Measurements from ENCODE around the gene PI4KB. TPM values are rescaled to one million over a fixed set of nuclear protein-coding genes. Genes with fewer than 3 reads are reported as not detected.
"Not testable (repeated sequence)": the region's sequence is repeated elsewhere in the genome, so short reads cannot be mapped to it uniquely, and the experiment has no call there.

PI4KB gene
- polyA plus RNA-seq, 4 donors = 30.3 to 52.5 (median 33.8) TPM

GRCh38 chr1:151350323-151350722 lies 23.1 kb upstream of the PI4KB start:
- Histone ChIP-seq H3K9me3 (ENCODE audit: control insufficient read depth in 2 of 2, insufficient read depth in 1 of 2, low read depth in 1 of 2, low read length in 1 of 2) (peaks cover 0 to 17% of the 10 kb centered on the region in 2 donors), H3K4me1 (ENCODE audit: control insufficient read depth in 3 of 3, insufficient read depth in 2 of 3, low read depth in 1 of 3, low read length in 2 of 3) (peaks cover 4 to 15% (median 8%) of the 10 kb centered on the region in 3 donors)
- not testable (repeated sequence) for DNase-seq; H3K27me3 ChIP-seq (ENCODE audit: control insufficient read depth in 3 of 3, insufficient read depth in 3 of 3, low read length in 3 of 3); H3K4me3 ChIP-seq (ENCODE audit: low read depth in 1 of 3, low read length in 3 of 3); FAIRE-seq; H3K27ac ChIP-seq (ENCODE audit: low read depth in 1 of 3, low read length in 2 of 3); H3K36me3 ChIP-seq (ENCODE audit: control insufficient read depth in 3 of 3, insufficient read depth in 2 of 3, low read depth in 1 of 3, low read length in 3 of 3)
- WGBS, 3 donors = 93 to 98% (median 96%) methylated on average over 9 of the region's 9 CpGs

DNA sequence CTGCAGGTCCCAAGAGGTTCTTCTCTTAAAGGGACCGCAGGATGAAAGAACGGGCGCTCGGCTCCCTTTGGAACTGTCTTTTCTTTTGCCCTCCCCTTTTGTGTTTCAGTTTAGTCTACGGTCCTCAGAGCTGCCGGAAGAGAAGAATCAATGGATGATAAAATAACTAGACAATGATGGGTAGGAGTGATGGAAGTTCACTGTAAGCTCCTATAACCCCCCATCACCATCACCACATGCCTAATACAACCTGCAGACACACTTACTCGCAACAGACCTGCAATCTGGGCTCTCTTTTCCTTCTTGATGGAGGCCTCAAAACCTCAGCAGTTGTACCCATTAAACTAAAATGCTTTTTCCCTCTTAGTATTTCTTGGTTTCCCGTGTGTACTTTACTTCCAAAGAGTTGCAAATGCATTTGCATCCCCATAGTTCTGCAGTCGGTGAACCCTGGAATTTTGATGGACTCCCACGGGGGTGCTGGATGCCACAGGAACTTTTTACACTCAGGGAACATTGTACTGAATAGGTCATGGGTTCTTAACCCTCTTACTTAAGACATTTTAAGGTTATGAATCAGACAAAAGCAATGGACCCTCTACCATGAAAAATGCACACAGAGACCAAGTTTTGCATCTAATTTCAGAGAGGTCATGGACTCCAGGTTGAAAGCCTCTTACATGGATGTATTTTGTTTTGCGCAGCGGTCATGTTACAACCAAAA lies 20.5 kb upstream of the PI4KB start:
- H3K9me3 ChIP-seq (ENCODE audit: control insufficient read depth in 2 of 2, insufficient read depth in 1 of 2, low read depth in 1 of 2, low read length in 1 of 2) = peaks cover 0 to 14% of the 10 kb centered on the region in 2 donors
- peaks cover 4 to 15% (median 8%) of the 10 kb centered on the region in 3 donors for H3K4me1 ChIP-seq (ENCODE audit: control insufficient read depth in 3 of 3, insufficient read depth in 2 of 3, low read depth in 1 of 3, low read length in 2 of 3)
- DNase-seq (no peak), FAIRE-seq (no peak)
- H3K36me3 ChIP-seq (ENCODE audit: control insufficient read depth in 3 of 3, insufficient read depth in 2 of 3, low read depth in 1 of 3, low read length in 3 of 3) = peaks cover 4 to 25% (median 11%) of the 10 kb centered on the region in 3 donors
- peak overlapping the region; percentile 65 to 95 (median 86) for H3K27ac ChIP-seq (ENCODE audit: low read depth in 1 of 3, low read length in 2 of 3)
- no peaks in the 10 kb centered on the region for H3K27me3 ChIP-seq (ENCODE audit: control insufficient read depth in 3 of 3, insufficient read depth in 3 of 3, low read length in 3 of 3)
- H3K4me3 ChIP-seq (ENCODE audit: low read depth in 1 of 3, low read length in 3 of 3) = peak overlapping the region in 2 of 3 donors; percentile 82
- 28 to 32% (median 30%) methylated on average over 12 of the region's 12 CpGs for WGBS, 3 donors

DNA sequence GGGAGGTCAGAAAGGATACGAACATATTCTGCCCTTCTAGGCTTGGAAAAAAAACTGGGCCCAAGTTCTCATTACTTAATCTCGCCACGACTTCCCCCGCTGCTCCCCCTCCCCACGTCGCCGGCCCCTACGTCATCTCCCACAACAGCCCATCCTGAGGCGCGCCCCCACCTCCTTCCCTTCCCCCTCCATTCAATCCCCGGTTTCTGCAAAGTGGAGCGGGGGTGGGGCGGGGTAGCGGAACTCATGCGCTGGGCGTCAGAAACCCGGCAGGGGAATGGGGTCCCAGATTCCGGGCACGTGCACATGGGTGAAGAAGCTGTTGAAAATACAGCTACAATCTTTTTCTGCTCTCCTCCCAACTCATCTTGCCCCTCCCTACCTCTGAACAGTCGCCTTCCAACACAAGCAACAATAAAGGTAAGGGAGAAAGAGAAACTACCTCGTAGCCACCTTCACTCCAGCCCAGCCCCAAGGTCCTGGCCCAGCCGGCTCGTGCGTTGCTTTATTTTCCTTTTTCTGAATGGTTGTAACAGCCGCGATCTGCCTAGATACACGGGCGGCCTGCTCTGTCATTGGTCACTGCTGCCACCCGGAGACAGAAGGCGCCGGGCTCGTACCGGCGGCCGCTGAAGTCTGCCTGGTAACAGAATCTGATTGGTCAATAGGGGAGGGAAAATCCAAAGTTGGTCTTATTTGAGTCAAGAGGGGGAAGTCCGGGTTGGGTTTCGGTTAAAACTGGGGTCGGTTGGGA lies 19.7 kb upstream of the PI4KB start, which contains the start of gene RFX5:
Gene RFX5 (minus strand): TSS at position 484 of the 754 bp plus-strand sequence. CDS start 932 bp downstream, outside the sequence.
- Histone ChIP-seq H3K9me3 (ENCODE audit: control insufficient read depth in 2 of 2, insufficient read depth in 1 of 2, low read depth in 1 of 2, low read length in 1 of 2) (peaks cover 0 to 12% of the 10 kb centered on the region in 2 donors), H3K4me1 (ENCODE audit: control insufficient read depth in 3 of 3, insufficient read depth in 2 of 3, low read depth in 1 of 3, low read length in 2 of 3) (peaks cover 4 to 15% (median 8%) of the 10 kb centered on the region in 3 donors), H3K27me3 (ENCODE audit: control insufficient read depth in 3 of 3, insufficient read depth in 3 of 3, low read length in 3 of 3) (no peaks in the 10 kb centered on the region), H3K27ac (ENCODE audit: low read depth in 1 of 3, low read length in 2 of 3) (peak within 1 kb of the TSS; percentile 82 to 98 (median 95)), H3K36me3 (ENCODE audit: control insufficient read depth in 3 of 3, insufficient read depth in 2 of 3, low read depth in 1 of 3, low read length in 3 of 3) (peaks cover 8 to 30% (median 12%) of the 10 kb centered on the region in 3 donors), H3K4me3 (ENCODE audit: low read depth in 1 of 3, low read length in 3 of 3) (peak within 1 kb of the TSS; percentile 52 to 82 (median 82))
- DNase-seq = peak; percentile 97 to 99
- 0 to 1% (median 1%) methylated on average over 36 to 38 of the region's 38 CpGs for WGBS, 3 donors
- peak; percentile 44 for FAIRE-seq

GRCh38 chr1:151346082-151346768 lies 19.0 kb upstream of the PI4KB start:
- Histone ChIP-seq H3K27ac (ENCODE audit: low read depth in 1 of 3, low read length in 2 of 3) (peak overlapping the region in 2 of 3 donors; percentile 95 to 98), H3K27me3 (ENCODE audit: control insufficient read depth in 3 of 3, insufficient read depth in 3 of 3, low read length in 3 of 3) (no peaks in the 10 kb centered on the region), H3K4me1 (ENCODE audit: control insufficient read depth in 3 of 3, insufficient read depth in 2 of 3, low read depth in 1 of 3, low read length in 2 of 3) (peaks cover 4 to 15% (median 8%) of the 10 kb centered on the region in 3 donors), H3K9me3 (ENCODE audit: control insufficient read depth in 2 of 2, insufficient read depth in 1 of 2, low read depth in 1 of 2, low read length in 1 of 2) (peaks cover 0 to 5% of the 10 kb centered on the region in 2 donors), H3K4me3 (ENCODE audit: low read depth in 1 of 3, low read length in 3 of 3) (peak overlapping the region; percentile 52 to 82 (median 82)), H3K36me3 (ENCODE audit: control insufficient read depth in 3 of 3, insufficient read depth in 2 of 3, low read depth in 1 of 3, low read length in 3 of 3) (peaks cover 8 to 30% (median 15%) of the 10 kb centered on the region in 3 donors)
- no peak for FAIRE-seq
- 35 to 58% (median 49%) methylated on average over 7 of the region's 7 CpGs for WGBS, 3 donors
- DNase-seq = no peak

- 81 to 86% (median 82%) methylated on average over 6 of the region's 6 CpGs for WGBS, 3 donors
- peaks cover 4 to 15% (median 8%) of the 10 kb centered on the region in 3 donors for H3K4me1 ChIP-seq (ENCODE audit: control insufficient read depth in 3 of 3, insufficient read depth in 2 of 3, low read depth in 1 of 3, low read length in 2 of 3)
- H3K9me3 ChIP-seq (ENCODE audit: control insufficient read depth in 2 of 2, insufficient read depth in 1 of 2, low read depth in 1 of 2, low read length in 1 of 2) = no peaks in the 10 kb centered on the region
- DNase-seq = no peak
- H3K27ac ChIP-seq (ENCODE audit: low read depth in 1 of 3, low read length in 2 of 3) = no peak overlapping the region
- H3K36me3 ChIP-seq (ENCODE audit: control insufficient read depth in 3 of 3, insufficient read depth in 2 of 3, low read depth in 1 of 3, low read length in 3 of 3) = peaks cover 8 to 30% (median 15%) of the 10 kb centered on the region in 3 donors
- no peaks in the 10 kb centered on the region for H3K27me3 ChIP-seq (ENCODE audit: control insufficient read depth in 3 of 3, insufficient read depth in 3 of 3, low read length in 3 of 3)
- no peak overlapping the region for H3K4me3 ChIP-seq (ENCODE audit: low read depth in 1 of 3, low read length in 3 of 3)
- no peak for FAIRE-seq
Observed at GRCh38 chr1:151344291-151344690, 17.1 kb upstream of the PI4KB start.

DNA sequence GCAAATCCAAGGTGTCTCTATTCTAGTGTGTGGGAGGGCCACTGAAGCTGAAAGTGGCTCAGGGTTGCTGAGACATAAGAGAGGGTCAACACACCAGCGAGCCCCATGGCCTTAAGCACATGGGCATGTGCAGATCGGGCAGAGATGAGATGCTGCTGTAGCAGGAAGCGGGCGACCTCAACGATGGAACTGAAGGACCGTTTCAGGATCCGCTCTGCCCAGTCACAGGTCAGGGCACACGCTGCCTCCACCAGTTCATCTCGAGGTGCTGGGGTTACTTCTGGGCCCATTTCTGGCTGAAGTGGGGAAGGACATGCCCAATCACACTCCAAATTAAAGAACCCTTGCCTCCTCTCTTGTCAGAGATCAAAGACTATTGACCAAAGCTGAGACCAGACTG lies 16.4 kb upstream of the PI4KB start:
- H3K4me1 ChIP-seq (ENCODE audit: control insufficient read depth in 3 of 3, insufficient read depth in 2 of 3, low read depth in 1 of 3, low read length in 2 of 3) = peaks cover 4 to 15% (median 8%) of the 10 kb centered on the region in 3 donors
- no peaks in the 10 kb centered on the region for H3K9me3 ChIP-seq (ENCODE audit: control insufficient read depth in 2 of 2, insufficient read depth in 1 of 2, low read depth in 1 of 2, low read length in 1 of 2)
- no peaks in the 10 kb centered on the region for H3K27me3 ChIP-seq (ENCODE audit: control insufficient read depth in 3 of 3, insufficient read depth in 3 of 3, low read length in 3 of 3)
- H3K27ac ChIP-seq (ENCODE audit: low read depth in 1 of 3, low read length in 2 of 3) = no peak overlapping the region
- FAIRE-seq (no peak), DNase-seq (no peak)
- 77 to 85% (median 79%) methylated on average over 9 of the region's 9 CpGs for WGBS, 3 donors
- H3K36me3 ChIP-seq (ENCODE audit: control insufficient read depth in 3 of 3, insufficient read depth in 2 of 3, low read depth in 1 of 3, low read length in 3 of 3) = peaks cover 8 to 30% (median 15%) of the 10 kb centered on the region in 3 donors
- H3K4me3 ChIP-seq (ENCODE audit: low read depth in 1 of 3, low read length in 3 of 3) = no peak overlapping the region

- H3K27ac ChIP-seq (ENCODE audit: low read depth in 1 of 3, low read length in 2 of 3) = no peak overlapping the region
- peaks cover 8 to 30% (median 15%) of the 10 kb centered on the region in 3 donors for H3K36me3 ChIP-seq (ENCODE audit: control insufficient read depth in 3 of 3, insufficient read depth in 2 of 3, low read depth in 1 of 3, low read length in 3 of 3)
- no peaks in the 10 kb centered on the region for H3K27me3 ChIP-seq (ENCODE audit: control insufficient read depth in 3 of 3, insufficient read depth in 3 of 3, low read length in 3 of 3)
- WGBS, 3 donors = 86 to 92% (median 90%) methylated on average over 6 of the region's 6 CpGs
- FAIRE-seq (no peak), DNase-seq (no peak)
- H3K4me3 ChIP-seq (ENCODE audit: low read depth in 1 of 3, low read length in 3 of 3) = no peak overlapping the region
- H3K9me3 ChIP-seq (ENCODE audit: control insufficient read depth in 2 of 2, insufficient read depth in 1 of 2, low read depth in 1 of 2, low read length in 1 of 2) = no peaks in the 10 kb centered on the region
- H3K4me1 ChIP-seq (ENCODE audit: control insufficient read depth in 3 of 3, insufficient read depth in 2 of 3, low read depth in 1 of 3, low read length in 2 of 3) = peaks cover 4 to 10% (median 5%) of the 10 kb centered on the region in 3 donors
Observed at GRCh38 chr1:151342569-151342968, 15.4 kb upstream of the PI4KB start.

- Histone ChIP-seq H3K4me3 (ENCODE audit: low read depth in 1 of 3, low read length in 3 of 3) (peak overlapping the region in 1 of 3 donors; percentile 10), H3K4me1 (ENCODE audit: control insufficient read depth in 3 of 3, insufficient read depth in 2 of 3, low read depth in 1 of 3, low read length in 2 of 3) (peaks cover 4 to 10% (median 4%) of the 10 kb centered on the region in 3 donors), H3K27me3 (ENCODE audit: control insufficient read depth in 3 of 3, insufficient read depth in 3 of 3, low read length in 3 of 3) (no peaks in the 10 kb centered on the region), H3K27ac (ENCODE audit: low read depth in 1 of 3, low read length in 2 of 3) (no peak overlapping the region), H3K9me3 (ENCODE audit: control insufficient read depth in 2 of 2, insufficient read depth in 1 of 2, low read depth in 1 of 2, low read length in 1 of 2) (no peaks in the 10 kb centered on the region), H3K36me3 (ENCODE audit: control insufficient read depth in 3 of 3, insufficient read depth in 2 of 3, low read depth in 1 of 3, low read length in 3 of 3) (peaks cover 8 to 30% (median 15%) of the 10 kb centered on the region in 3 donors)
- FAIRE-seq (no peak), DNase-seq (no peak)
- WGBS, 3 donors = 93 to 95% (median 93%) methylated on average over 2 of the region's 2 CpGs
Observed at GRCh38 chr1:151342021-151342420, 14.8 kb upstream of the PI4KB start.
